HCT116 (cell line): ENCODE measurements around the gene SLC25A13.

Experiments
- CBX3 ChIP-seq: IDR thresholded peaks from 2 replicates; pipeline ENCODE4 v1.6.1; 2012; ENCODE audit warnings: low read depth
- EZH2phosphoT487 ChIP-seq: fragments of 200-600 bp; IDR thresholded peaks from 2 replicates; pipeline ENCODE4 v1.6.1; 2018; ENCODE audit warnings: antibody characterized with exemption, borderline replicate concordance
- JUND ChIP-seq: IDR thresholded peaks from 2 replicates; pipeline ENCODE4 v1.6.1; 2012
- SP1 ChIP-seq: IDR thresholded peaks from 2 replicates; pipeline ENCODE4 v1.6.1; 2012; ENCODE audit warnings: low read depth
- ZFX ChIP-seq: fragments of 450-650 bp; IDR thresholded peaks from 2 replicates; pipeline ENCODE4 v1.6.1; 2017
- ZNF274 ChIP-seq: fragments of 200-500 bp; sonication (Bioruptor generic); IDR thresholded peaks from 2 replicates; pipeline ENCODE4 v1.6.1; 2014; ENCODE audit warnings: mild to moderate bottlenecking, low read depth, low read length, inconsistent platforms
- TF ChIP-seq, protein P1 (sequence below), 3 experiments: fragments of 200-600 bp in 1 of 3; sonication (generic) in 1 of 3; IDR thresholded peaks in 2 of 3; conservative IDR thresholded peaks in 1 of 3; 2 replicates each; pipeline ENCODE4 v1.5.1; 2012 to 2017; ENCODE audit warnings: low read depth in 2 of 3, low read length in 2 of 3, antibody characterized with exemption in 1 of 3, borderline replicate concordance in 1 of 3, control low read depth in 1 of 3, mild to moderate bottlenecking in 1 of 3, mixed read lengths in 1 of 3, mixed run types in 1 of 3, moderate library complexity in 1 of 3; ENCODE audit not compliant: insufficient read depth in 1 of 3
- TF ChIP-seq, protein P2 (sequence below): IDR thresholded peaks from 2 replicates; pipeline ENCODE4 v1.6.1; 2012

DNA sequence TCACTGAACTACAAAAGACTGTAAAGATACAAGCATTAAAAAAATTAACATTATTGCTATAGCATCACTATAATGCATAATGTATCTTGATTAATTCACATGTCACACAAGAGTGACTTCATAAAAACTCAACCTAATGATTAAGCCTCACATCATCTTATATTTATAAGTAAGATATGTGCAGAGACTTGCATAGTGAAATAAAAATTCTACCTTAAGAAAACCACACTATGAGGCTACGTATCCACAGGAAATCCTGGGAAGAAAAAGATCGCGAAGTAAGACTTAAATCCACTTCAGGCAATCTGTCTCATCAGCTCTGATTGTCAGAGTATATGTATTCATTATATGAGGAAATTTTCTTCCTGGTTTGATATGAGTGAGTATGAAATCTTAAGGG, 160.0 kb downstream of the SLC25A13 start:
- TF ChIP-seq SP1 (no peak), EZH2phosphoT487 (no peak), ZNF274 (no peak), JUND (no peak), ZFX (no peak), CBX3 (no peak)
- TF ChIP-seq, protein P1, sequence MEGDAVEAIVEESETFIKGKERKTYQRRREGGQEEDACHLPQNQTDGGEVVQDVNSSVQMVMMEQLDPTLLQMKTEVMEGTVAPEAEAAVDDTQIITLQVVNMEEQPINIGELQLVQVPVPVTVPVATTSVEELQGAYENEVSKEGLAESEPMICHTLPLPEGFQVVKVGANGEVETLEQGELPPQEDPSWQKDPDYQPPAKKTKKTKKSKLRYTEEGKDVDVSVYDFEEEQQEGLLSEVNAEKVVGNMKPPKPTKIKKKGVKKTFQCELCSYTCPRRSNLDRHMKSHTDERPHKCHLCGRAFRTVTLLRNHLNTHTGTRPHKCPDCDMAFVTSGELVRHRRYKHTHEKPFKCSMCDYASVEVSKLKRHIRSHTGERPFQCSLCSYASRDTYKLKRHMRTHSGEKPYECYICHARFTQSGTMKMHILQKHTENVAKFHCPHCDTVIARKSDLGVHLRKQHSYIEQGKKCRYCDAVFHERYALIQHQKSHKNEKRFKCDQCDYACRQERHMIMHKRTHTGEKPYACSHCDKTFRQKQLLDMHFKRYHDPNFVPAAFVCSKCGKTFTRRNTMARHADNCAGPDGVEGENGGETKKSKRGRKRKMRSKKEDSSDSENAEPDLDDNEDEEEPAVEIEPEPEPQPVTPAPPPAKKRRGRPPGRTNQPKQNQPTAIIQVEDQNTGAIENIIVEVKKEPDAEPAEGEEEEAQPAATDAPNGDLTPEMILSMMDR (IDR thresholded peaks at IDR 0.05 in 2 of 3, conservative IDR thresholded peaks at IDR 0.05 in 1 of 3; ENCODE audit: borderline replicate concordance in 1 of 3, insufficient read depth in 1 of 3, low read depth in 2 of 3, low read length in 2 of 3) = no peak
- TF ChIP-seq, protein P2, sequence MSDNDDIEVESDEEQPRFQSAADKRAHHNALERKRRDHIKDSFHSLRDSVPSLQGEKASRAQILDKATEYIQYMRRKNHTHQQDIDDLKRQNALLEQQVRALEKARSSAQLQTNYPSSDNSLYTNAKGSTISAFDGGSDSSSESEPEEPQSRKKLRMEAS = no peak
